Measurements from ENCODE around the gene HIVEP2.

HIVEP2 gene

GRCh38 chr6:142842418-142843261 lies 102.3 kb downstream of the HIVEP2 start:
- Mint-ChIP-seq H3K4me1 (peaks cover 96% of the 10 kb centered on the region), H3K27me3 (no peaks in the 10 kb centered on the region), H3K27ac (peak overlapping the region; percentile 100), H3K36me3 (peaks cover 7% of the 10 kb centered on the region), H3K9me3 (peaks cover 4% of the 10 kb centered on the region), H3K4me3 (peak overlapping the region; percentile 84)

- H3K36me3 Mint-ChIP-seq = peaks cover 7% of the 10 kb centered on the region
- H3K27ac Mint-ChIP-seq = peak overlapping the region; percentile 100
Observed at GRCh38 chr6:142841915-142842314, 103.1 kb downstream of the HIVEP2 start.

GRCh38 chr6:142839686-142840040 lies 105.3 kb downstream of the HIVEP2 start:
- Mint-ChIP-seq H3K36me3 (peaks cover 13% of the 10 kb centered on the region), H3K4me3 (peak overlapping the region; percentile 23), H3K9me3 (peaks cover 4% of the 10 kb centered on the region), H3K4me1 (peaks cover 96% of the 10 kb centered on the region), H3K27ac (peak overlapping the region; percentile 93), H3K27me3 (no peaks in the 10 kb centered on the region)

More at GRCh38 chr6:142841915-142842314, 103.1 kb downstream of the HIVEP2 start:
- Mint-ChIP-seq H3K4me1 (peaks cover 96% of the 10 kb centered on the region), H3K27me3 (no peaks in the 10 kb centered on the region), H3K9me3 (peaks cover 4% of the 10 kb centered on the region), H3K4me3 (peak overlapping the region; percentile 84)

- H3K4me1 Mint-ChIP-seq = peaks cover 94% of the 10 kb centered on the region
- H3K36me3 Mint-ChIP-seq = peaks cover 13% of the 10 kb centered on the region
- peak overlapping the region; percentile 78 for H3K4me3 Mint-ChIP-seq
- peaks cover 4% of the 10 kb centered on the region for H3K9me3 Mint-ChIP-seq
- no peaks in the 10 kb centered on the region for H3K27me3 Mint-ChIP-seq
- H3K27ac Mint-ChIP-seq = peak overlapping the region; percentile 93
Observed at GRCh38 chr6:142838821-142839685, 105.9 kb downstream of the HIVEP2 start.

- H3K27me3 Mint-ChIP-seq = no peaks in the 10 kb centered on the region
- H3K4me1 Mint-ChIP-seq = peaks cover 93% of the 10 kb centered on the region
- peak overlapping the region; percentile 85 for H3K27ac Mint-ChIP-seq
- H3K4me3 Mint-ChIP-seq = peak overlapping the region; percentile 30
- H3K9me3 Mint-ChIP-seq = peaks cover 9% of the 10 kb centered on the region
- H3K36me3 Mint-ChIP-seq = peaks cover 27% of the 10 kb centered on the region
Observed at GRCh38 chr6:142835787-142836535, 109.0 kb downstream of the HIVEP2 start.

- peak overlapping the region; percentile 30 for H3K4me3 Mint-ChIP-seq
- H3K36me3 Mint-ChIP-seq = peaks cover 33% of the 10 kb centered on the region
- H3K4me1 Mint-ChIP-seq = peaks cover 97% of the 10 kb centered on the region
- peak overlapping the region; percentile 80 for H3K27ac Mint-ChIP-seq
- peaks cover 9% of the 10 kb centered on the region for H3K9me3 Mint-ChIP-seq
- H3K27me3 Mint-ChIP-seq = no peaks in the 10 kb centered on the region
Observed at GRCh38 chr6:142834853-142835252, 110.1 kb downstream of the HIVEP2 start.

- H3K4me1 Mint-ChIP-seq = peaks cover 97% of the 10 kb centered on the region
- no peaks in the 10 kb centered on the region for H3K27me3 Mint-ChIP-seq
- H3K36me3 Mint-ChIP-seq = peaks cover 44% of the 10 kb centered on the region
- peak overlapping the region; percentile 36 for H3K4me3 Mint-ChIP-seq
- peak overlapping the region; percentile 98 for H3K27ac Mint-ChIP-seq
- peaks cover 15% of the 10 kb centered on the region for H3K9me3 Mint-ChIP-seq
Observed at GRCh38 chr6:142833798-142834197, 111.2 kb downstream of the HIVEP2 start.

GRCh38 chr6:142833054-142833453 lies 111.9 kb downstream of the HIVEP2 start:
- Mint-ChIP-seq H3K36me3 (peaks cover 41% of the 10 kb centered on the region), H3K27me3 (no peaks in the 10 kb centered on the region), H3K27ac (peak overlapping the region; percentile 98), H3K9me3 (peaks cover 13% of the 10 kb centered on the region), H3K4me1 (peaks cover 97% of the 10 kb centered on the region), H3K4me3 (peak overlapping the region; percentile 76)

- Mint-ChIP-seq H3K27ac (peak overlapping the region; percentile 91), H3K9me3 (peaks cover 13% of the 10 kb centered on the region), H3K36me3 (peaks cover 45% of the 10 kb centered on the region), H3K4me3 (no peak overlapping the region), H3K4me1 (peaks cover 96% of the 10 kb centered on the region), H3K27me3 (no peaks in the 10 kb centered on the region)
Observed at GRCh38 chr6:142830807-142831206, 114.2 kb downstream of the HIVEP2 start.

- peaks cover 92% of the 10 kb centered on the region for H3K4me1 Mint-ChIP-seq
- peaks cover 42% of the 10 kb centered on the region for H3K36me3 Mint-ChIP-seq
- H3K4me3 Mint-ChIP-seq = no peak overlapping the region
- H3K27ac Mint-ChIP-seq = peak overlapping the region; percentile 88
- peaks cover 13% of the 10 kb centered on the region for H3K9me3 Mint-ChIP-seq
- no peaks in the 10 kb centered on the region for H3K27me3 Mint-ChIP-seq
Observed at GRCh38 chr6:142830116-142830710, 114.8 kb downstream of the HIVEP2 start.

- Mint-ChIP-seq H3K4me3 (no peak overlapping the region), H3K36me3 (peaks cover 38% of the 10 kb centered on the region), H3K27me3 (no peaks in the 10 kb centered on the region), H3K9me3 (peaks cover 13% of the 10 kb centered on the region), H3K27ac (peak overlapping the region; percentile 88), H3K4me1 (peaks cover 92% of the 10 kb centered on the region)
Observed at GRCh38 chr6:142829556-142829955, 115.4 kb downstream of the HIVEP2 start.

- Mint-ChIP-seq H3K4me1 (peaks cover 88% of the 10 kb centered on the region), H3K36me3 (peaks cover 35% of the 10 kb centered on the region), H3K27me3 (no peaks in the 10 kb centered on the region), H3K4me3 (no peak overlapping the region), H3K9me3 (peaks cover 8% of the 10 kb centered on the region), H3K27ac (peak overlapping the region; percentile 88)
Observed at GRCh38 chr6:142827991-142828390, 117.0 kb downstream of the HIVEP2 start.

- peak overlapping the region; percentile 90 for H3K27ac Mint-ChIP-seq
- H3K4me3 Mint-ChIP-seq = peak overlapping the region; percentile 26
Observed at GRCh38 chr6:142827369-142827768, 117.6 kb downstream of the HIVEP2 start.

GRCh38 chr6:142825760-142826159 lies 119.2 kb downstream of the HIVEP2 start:
- Mint-ChIP-seq H3K4me3 (no peak overlapping the region), H3K27me3 (no peaks in the 10 kb centered on the region), H3K36me3 (peaks cover 36% of the 10 kb centered on the region), H3K27ac (no peak overlapping the region), H3K9me3 (peaks cover 8% of the 10 kb centered on the region), H3K4me1 (peaks cover 89% of the 10 kb centered on the region)

More at GRCh38 chr6:142827369-142827768, 117.6 kb downstream of the HIVEP2 start:
- peaks cover 8% of the 10 kb centered on the region for H3K9me3 Mint-ChIP-seq
- no peaks in the 10 kb centered on the region for H3K27me3 Mint-ChIP-seq
- peaks cover 37% of the 10 kb centered on the region for H3K36me3 Mint-ChIP-seq
- H3K4me1 Mint-ChIP-seq = peaks cover 88% of the 10 kb centered on the region

GRCh38 chr6:142824426-142824825 lies 120.5 kb downstream of the HIVEP2 start:
- H3K27me3 Mint-ChIP-seq = no peaks in the 10 kb centered on the region
- H3K9me3 Mint-ChIP-seq = peaks cover 7% of the 10 kb centered on the region
- H3K4me3 Mint-ChIP-seq = peak overlapping the region; percentile 59
- peaks cover 88% of the 10 kb centered on the region for H3K4me1 Mint-ChIP-seq
- H3K27ac Mint-ChIP-seq = peak overlapping the region; percentile 89
- H3K36me3 Mint-ChIP-seq = peaks cover 29% of the 10 kb centered on the region
